NK-92 (cell line): ENCODE data around the gene C1orf198.

Experiments
- DNase-seq: peaks from one replicate; lab custom pipeline; 2025; ENCODE audit not compliant: unreplicated experiment; lab: John Stamatoyannopoulos, UW

C1orf198 gene

DNA sequence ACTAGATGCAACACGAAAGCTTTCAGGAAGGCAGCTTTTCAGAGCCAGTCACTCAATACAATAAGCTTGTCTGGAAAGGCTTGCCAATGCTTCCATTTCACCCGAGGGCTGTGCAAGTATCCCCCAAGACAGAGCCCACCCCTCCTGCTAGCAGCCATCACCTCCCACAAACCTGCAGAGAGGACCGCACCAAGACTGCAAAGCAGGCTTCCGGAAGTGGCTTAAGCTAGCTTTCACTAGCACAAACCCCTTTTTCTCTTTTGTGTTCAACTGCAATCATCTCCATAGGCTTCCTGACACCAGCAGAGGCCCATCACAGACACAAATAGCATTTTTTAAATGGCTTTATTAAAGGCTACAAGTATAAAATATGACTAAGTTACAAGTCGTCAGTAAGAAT lies 31.5 kb downstream of the C1orf198 start:
- DNase-seq = no peak

DNA sequence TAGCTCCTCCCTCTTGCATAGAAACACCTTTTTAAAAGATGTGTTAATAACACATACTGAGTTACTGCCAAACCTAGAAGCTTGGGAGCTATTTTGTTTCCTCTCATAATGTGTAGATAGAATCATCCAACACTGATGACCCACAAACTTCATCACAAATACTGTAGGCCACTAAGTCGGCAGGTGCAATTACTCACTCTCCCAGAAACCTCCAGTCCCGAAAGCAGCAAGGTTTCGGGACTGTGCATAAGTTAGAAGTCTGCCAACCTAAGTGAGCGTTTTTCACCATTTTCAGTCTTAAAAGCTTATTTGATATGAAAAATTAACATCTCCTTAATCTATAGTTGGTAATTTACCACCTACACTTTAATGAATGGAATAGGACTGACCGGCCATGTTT lies 32.0 kb downstream of the C1orf198 start:
- DNase-seq = no peak

DNA sequence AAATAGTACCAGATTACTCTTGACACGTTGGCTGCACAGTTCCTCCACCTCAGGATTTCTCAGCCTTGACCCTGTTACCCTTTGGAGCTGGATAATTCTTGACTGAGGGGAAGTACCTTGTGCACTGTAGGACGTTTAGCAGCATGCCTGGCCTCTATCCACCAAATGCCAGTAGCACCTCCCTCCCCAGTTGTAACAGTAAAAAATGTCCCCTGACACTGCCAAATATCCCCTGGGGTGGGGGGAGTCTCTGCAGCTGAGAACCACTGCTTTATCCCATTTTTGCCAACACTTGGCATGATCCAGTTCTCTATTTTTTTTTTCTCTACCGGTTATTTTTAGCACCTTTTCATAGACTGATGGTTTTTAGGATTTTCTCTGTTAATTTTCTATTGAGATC lies 34.0 kb downstream of the C1orf198 start:
- DNase-seq = no peak

DNA sequence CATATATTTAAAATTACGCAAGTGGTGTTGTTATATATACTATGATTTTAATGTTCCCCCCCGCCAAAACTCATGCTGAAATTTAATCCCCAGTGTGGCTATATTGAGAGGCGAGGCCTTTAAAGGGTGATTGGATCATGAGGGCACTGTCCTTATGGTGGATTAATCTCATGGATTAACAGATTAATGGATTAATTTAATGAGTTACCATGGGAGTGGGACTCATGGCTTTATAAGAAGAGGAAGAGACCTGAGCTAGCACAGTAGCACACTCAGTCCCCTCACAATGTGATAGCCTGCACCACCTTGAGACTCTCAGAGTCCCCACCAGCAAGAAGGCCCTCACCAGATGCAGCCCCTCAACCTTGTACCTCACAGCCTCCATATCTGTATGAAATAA lies 34.8 kb downstream of the C1orf198 start:
- DNase-seq = no peak

DNA sequence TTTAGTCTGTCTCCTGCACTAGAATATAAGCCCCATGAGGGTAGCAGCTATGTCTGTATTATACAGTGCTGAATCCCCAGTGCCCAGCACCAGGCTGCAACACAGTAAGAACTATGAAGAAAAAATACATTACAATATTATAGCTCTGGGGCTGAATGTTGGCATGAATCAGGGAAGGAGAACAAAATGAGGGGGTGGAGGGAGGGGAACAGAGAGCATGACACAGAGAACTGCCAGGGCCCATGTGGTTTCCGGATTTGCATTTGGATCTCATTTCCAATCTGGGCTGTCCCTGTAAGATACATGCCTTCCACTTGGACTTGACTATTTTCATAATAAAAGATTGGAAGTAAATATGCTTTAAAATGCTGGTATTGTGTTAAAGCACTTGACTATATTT lies 35.8 kb downstream of the C1orf198 start:
- no peak for DNase-seq

DNA sequence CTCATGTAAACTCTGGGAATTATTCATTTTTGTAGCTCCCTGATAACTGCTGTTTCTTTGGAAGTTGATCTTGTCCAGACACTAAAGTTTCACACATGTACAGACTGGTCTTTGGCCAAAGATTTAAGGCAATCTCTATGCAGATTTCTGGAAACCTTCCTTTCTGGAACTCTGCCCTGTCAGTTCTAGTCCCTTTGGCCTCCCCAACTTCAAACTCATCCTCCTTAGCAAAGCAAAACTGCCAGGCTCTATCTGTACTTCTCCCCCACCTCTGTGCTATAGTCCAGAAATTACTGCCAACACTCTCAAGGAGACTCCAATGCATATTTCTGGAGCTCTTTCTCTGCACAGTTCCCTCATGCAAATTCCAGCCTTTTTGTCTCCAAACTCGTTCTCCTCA lies 36.5 kb downstream of the C1orf198 start:
- no peak for DNase-seq

DNA sequence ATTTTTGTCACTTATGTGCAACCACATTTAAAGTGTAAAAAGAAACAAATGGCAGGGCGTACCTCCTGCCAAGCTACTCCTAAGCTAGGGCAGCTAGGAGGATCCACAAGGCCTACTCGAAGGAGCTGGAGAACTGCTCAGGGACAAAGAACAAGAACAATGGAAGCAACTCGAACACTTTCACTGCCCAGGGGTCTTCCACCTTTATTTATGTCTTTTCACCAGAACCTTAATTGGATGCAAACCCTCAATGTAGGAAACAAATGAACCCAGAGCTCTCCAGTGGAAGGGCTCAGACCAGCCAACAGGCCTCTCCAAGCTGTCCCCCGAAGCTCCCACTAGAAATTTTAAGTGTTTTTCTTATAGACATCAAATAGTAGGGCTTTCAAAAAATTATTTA lies 39.9 kb downstream of the C1orf198 start:
- DNase-seq = no peak

DNA sequence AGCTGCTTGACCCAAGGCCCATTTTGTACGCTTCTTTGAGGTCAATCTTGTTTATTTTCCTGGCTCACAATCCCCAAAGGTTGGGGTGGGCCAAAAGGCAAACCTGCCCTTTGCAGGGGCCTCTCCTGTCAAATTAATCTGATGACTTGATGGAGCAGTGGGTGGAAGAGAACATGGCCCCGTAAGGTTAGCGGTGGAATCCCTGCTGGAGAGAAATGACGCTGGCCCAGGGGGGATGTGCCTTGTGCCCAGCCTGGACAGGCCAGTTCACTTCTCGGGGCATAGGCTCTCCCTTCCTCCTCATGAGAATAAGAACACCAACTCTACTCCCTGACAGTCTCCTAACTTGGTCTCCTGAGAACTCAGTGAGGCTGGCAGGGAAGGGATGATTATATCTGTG lies 40.5 kb downstream of the C1orf198 start:
- no peak for DNase-seq

DNA sequence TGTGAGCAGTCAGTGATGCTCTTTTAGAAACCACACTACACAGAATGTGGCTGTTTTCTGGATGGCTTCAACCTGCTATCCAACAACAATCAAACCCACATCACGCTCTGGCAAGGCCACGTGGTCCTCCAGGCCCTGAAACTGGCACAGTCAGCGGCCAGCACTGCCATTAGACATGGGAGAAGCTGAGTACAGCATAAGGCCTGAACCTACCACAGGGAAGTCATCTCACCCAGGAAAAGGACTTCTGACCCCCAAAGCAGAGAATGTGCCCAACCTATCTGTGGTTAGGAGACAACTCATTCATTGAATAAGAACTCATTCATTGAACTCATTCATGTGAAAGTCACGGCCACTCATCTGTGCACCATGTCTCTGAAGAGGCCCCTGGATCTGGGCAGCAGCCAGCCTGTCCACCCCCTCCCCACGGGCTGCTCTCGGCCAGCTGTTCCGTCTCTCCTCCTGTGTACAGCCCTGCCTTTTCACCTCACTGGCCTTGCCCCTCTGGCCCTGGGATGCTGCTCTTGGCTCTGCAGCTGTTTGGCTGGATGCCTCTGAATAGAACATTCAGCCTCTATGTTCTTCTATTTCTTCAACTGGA lies 41.1 kb downstream of the C1orf198 start:
- no peak for DNase-seq

DNA sequence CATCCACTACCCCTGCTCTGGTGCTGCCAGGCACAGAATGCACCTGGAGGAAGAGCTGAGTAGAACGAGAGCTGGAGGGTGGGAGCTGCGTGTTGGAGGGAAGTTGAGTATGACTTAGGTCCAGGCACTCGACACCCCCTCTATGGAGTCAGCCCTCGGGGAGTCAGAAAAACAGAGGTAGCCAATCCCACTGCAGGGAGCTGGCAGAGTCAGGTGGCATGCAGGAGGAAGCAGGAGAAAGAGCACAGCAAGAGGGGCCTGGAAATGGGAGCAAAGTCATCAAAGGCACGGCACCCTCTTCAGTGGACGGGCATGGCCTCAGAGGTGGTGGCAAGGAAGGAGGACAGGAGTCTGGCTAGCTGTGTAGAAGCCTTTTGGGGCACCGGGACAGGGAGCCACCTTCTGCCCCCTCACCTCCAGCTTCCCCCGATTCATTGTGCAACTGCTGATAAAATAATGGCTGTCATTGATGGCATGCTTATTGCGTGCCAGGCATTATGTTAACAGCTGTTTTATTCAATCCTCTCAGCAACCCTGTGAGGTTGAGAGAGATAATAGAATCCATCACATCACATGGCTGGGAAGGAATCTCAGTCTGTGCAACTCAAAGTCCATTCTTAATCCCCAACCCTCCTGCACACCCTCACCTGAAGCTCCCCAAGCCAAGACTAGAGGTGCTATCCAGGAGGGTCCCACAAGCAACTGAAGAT lies 42.0 kb downstream of the C1orf198 start:
- no peak for DNase-seq

DNA sequence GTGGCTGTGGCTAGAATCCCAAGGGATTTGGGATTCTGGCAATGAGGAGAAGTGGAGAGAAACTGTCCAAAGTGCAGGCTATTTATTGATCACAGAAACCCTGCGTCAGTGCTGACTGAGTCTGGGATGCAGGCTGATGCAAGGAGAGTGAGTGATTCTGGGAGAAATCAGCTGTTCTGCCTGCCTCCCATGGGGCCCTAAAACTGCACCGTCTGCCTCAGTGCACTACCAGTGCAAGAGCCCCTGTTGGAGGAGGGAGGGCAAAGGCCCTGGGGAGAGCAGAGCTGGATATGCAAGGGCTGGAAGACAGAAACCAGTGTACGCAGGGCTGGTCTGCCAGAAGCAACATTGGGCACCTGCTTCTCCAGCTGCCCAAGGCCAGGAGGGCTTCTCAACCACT lies 42.6 kb downstream of the C1orf198 start:
- DNase-seq = no peak

DNA sequence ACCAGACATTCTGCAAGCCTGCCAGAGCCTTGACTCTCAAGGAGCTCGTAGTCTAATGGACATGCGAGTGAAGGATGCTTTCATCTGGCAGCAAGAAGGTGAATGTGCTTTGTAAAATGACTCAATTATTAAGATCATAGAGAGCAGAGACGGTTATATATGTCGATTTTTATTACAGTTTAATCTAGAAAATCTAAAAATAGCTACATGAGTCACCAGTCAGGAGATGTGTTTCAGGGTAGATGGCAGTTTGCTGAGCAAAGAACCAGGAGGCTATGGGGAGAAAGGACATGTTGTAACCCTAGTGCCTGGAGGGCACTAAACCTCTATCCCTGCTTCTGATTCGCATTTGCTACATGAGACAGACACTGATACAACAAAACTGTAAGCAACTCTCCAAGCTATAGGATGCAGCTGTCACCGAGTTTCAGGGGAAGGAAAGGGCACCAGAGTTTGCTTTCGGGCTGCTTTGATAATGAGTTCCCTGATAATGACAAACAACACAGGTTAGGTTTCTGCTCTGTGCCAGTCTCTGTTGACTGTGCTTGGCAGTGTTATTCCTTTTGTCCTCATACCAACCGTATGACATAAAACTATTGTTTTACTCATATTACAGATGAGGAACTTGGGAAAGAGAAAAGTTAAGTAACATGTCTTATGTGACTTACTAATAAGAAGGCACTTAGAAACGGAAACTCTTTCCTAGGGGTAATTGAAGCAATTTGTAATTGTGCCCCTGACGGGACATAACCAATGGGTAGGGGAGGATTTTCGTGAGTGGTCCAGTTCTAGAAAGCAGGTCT lies 43.2 kb downstream of the C1orf198 start:
- DNase-seq = no peak

DNA sequence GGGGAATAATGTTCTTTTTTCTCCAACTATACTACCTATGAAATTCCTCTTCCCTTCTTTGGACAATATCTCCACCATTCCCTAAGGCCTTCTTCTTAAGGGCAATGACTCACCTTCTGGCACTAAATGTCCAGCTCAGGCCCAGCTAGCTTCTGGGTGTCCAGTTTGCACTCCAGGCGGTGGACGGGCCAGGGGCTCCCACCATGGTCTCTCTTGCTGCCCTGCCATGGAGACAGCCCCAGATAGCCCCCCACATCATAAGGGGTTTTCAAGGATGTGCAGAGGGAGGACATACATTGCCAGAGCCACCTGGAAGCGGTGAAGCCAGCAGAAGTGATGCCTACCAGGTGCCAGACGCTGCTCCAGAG lies 43.8 kb downstream of the C1orf198 start:
- DNase-seq = no peak

DNA sequence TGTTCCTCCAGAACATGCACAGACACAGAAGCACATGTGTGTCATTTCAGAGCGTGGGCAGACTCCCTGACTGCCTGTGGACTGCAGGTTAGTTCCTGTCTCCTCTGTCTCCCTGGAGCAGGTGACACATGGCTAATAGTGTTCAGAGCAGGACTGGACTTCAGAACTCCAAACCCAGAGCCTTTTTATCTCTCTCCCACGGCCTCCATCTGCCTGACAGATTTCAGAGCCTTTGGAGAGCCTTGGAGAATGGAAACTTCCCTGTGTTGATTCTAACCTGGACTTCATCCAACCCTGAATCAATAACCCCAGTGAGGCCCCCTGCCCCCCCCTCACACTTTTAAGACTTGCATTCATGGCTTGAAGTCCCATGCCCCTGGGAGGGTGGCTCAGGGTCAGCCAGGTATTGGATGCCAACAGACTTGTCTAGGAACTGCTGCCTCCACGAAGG lies 44.4 kb downstream of the C1orf198 start:
- no peak for DNase-seq

DNA sequence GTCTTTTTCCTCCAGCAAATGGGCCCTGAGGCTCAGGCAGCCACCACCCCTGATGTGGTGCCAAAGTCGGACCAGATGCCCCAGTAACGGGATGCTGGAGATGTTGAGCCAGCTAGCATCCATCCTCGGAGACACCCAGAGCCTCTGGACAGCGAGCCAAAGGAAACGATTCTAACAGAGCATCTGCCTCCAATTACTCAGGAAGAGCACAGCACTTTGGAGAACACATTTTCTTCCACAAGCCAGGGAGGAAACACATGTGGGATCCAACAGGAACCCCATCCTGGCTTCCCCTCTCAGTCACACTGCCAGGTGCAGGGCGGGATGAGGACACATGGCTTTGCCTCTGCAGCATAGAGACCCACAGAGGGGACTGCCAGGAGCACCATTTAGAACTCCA lies 44.9 kb downstream of the C1orf198 start:
- no peak for DNase-seq

DNA sequence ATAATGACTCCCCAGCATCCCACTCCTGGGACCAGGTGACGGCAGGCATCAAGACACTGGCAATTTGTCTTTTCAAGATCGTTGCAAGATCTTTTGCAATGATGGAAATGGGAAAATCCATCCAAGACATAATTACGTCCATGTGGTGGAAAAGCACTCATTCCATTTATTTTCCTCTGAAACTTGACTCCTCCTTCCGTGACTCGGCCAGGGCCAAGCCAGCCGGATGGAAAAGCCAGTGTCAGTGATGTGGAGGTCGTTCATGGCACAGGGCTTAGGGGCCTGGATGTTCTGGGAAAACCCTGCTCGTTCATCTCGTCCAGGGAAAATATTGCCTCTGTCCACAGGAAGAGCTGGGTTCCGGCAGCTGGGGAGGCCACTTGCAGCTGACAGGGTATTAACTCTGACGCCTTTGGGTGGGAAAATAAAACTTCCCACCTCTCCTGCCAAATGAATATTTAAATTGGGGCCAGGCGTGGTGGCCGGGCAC lies 46.2 kb downstream of the C1orf198 start:
- DNase-seq = no peak

DNA sequence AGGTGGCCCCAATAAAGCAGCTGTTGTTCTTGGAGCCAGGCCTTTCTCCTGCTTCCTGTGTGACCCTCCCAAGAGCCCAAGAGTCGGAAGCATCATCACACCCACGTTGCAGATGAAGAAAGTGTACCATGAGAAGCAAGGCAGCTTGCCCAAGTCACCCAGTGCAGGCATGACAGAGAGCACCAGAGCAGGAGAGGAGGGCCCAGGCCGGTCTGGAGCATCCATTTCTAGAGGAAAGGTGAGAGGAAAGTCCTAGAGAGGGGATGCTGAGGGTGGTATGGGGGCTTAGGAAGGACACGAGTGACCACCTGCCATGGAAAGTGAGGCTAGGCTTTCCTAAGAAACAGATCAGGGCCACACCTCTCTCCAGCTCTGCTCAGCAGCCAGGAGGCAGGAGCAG lies 47.0 kb downstream of the C1orf198 start:
- no peak for DNase-seq

DNA sequence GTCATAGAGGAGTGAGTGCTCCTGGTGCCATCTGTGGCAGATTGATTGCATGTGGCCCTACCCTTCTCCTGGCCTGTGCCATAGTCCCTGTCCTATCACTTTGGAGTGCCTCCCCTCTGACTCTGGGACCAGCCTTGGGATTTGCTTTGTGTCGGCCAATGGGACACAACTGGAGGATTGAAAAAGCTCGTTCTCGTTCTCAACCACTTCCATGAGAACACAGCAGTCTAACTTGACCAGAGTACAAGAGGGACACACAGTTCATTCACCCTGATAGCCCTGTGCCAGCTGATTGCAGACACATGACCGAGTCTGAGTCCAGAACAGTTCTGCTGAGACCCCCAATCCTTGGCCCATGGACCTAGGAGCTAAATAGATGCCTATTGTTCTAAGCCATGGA lies 47.8 kb downstream of the C1orf198 start:
- DNase-seq = no peak

DNA sequence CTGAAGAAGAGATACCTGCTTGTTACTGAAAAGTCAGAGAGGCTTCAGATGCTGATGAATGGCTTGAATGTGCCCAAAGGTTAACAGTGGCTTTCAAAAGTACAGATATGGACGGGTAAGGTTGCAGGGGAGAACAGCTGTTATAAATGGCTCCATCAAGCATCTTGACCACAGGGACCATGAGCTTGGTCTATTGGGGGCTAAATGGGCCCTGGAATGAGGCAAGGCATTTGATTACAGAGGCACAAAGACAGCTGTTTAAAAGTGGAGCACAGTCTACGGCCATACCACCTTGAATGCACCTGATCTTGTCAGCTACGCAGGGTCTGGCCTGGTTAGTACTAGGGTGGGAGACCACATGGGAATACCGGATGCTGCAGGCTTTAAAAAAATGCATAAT lies 48.3 kb downstream of the C1orf198 start:
- no peak for DNase-seq

DNA sequence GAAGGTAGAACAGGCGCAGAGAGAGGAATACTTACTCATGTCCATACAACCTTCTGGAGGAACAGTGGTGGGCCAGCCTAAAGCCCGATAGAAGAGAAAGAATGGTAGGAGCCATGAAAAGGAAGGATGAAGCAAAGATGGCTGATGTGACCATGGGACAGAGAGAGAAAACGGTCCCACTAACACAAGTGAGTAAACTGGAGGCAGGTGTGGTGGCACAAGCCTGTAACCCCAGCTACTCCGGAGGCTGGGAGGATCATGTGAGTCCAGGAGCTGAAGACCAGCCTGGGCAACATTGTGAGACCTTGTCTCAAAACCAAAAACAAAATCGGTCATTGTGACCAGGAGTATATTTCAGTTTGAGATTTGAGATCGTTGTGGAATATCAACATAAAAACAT lies 49.4 kb downstream of the C1orf198 start:
- no peak for DNase-seq

DNA sequence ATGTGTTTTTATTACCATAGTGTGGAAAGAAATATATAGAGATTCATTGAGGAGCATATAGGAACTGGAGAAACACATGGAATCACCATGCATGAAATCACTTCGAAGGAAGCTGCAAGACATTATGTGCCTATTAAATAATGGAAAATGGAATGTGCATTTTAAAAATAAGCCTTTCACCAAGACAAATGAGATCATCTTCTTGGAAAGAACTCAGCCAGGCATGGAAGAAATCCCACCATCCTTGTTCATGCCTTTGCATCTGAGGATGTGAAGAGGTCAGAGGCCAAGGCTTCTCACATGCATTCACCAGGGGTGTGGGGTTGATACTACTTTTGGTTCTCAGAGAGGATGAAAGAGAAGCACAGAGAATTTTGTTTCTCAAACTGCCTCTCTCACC lies 50.0 kb downstream of the C1orf198 start:
- no peak for DNase-seq

DNA sequence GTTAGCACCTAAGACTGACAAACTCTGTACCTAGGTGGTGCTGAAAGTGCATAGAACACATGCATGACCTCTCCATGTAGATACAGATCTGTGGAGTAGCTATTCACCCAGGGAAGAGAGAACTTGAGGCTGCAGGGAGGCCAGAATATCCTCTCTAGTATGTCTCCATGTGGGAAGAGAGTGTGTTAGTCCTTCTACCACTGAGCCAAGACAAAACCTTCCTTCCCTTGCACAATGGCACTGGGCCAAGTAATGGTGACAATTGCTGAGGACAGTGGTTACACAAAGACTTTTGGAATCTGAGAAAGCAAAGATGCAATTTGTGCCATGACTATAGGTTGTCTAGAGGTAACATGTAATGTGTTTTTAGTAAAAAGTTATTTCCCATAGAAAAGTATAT lies 52.3 kb downstream of the C1orf198 start:
- DNase-seq = no peak
